ENCODE measurements around the gene CDC5L.
"Not testable (repeated sequence)": the region's sequence is repeated elsewhere in the genome, so short reads cannot be mapped to it uniquely, and the experiment has no call there.

Gene CDC5L

GRCh38 chr6:44342489-44342888, 45.0 kb upstream of the CDC5L start, which contains the start of gene SPATS1:
SPATS1 (plus strand) TSS chr6:44342650; CDS start chr6:44343096, 446 bp downstream.
- no peak for TF ChIP-seq ZFX (IDR thresholded peaks at IDR 0.05)
- no peak for TF ChIP-seq CTCF (conservative IDR thresholded peaks at IDR 0.05)
- no peak within 1 kb of the TSS for H3K27ac ChIP-seq

- not testable (repeated sequence) for H3K27ac ChIP-seq
Measured at GRCh38 chr6:44346818-44347217, 40.7 kb upstream of the CDC5L start.

GRCh38 chr6:44349904-44350649, 37.4 kb upstream of the CDC5L start:
- H3K27ac ChIP-seq = no peak overlapping the region
- TF ChIP-seq ZFX (IDR thresholded peaks at IDR 0.05) (no peak), CTCF (conservative IDR thresholded peaks at IDR 0.05) (no peak)

GRCh38 chr6:44350650-44350994, 36.9 kb upstream of the CDC5L start:
- not testable (repeated sequence) for H3K27ac ChIP-seq

- no peak for TF ChIP-seq CTCF (conservative IDR thresholded peaks at IDR 0.05)
- TF ChIP-seq ZFX (IDR thresholded peaks at IDR 0.05) = no peak
- H3K27ac ChIP-seq = no peak overlapping the region
Measured at GRCh38 chr6:44352259-44352658, 35.2 kb upstream of the CDC5L start.

GRCh38 chr6:44353336-44353735, 34.2 kb upstream of the CDC5L start:
- TF ChIP-seq ZFX (IDR thresholded peaks at IDR 0.05) (no peak), CTCF (conservative IDR thresholded peaks at IDR 0.05) (no peak)
- no peak overlapping the region for H3K27ac ChIP-seq

- TF ChIP-seq ZFX (IDR thresholded peaks at IDR 0.05) (no peak), CTCF (conservative IDR thresholded peaks at IDR 0.05) (no peak)
- H3K27ac ChIP-seq = no peak overlapping the region
Measured at GRCh38 chr6:44355640-44356039, 31.9 kb upstream of the CDC5L start.

GRCh38 chr6:44356487-44356886, 31.0 kb upstream of the CDC5L start:
- H3K27ac ChIP-seq = no peak overlapping the region
- TF ChIP-seq ZFX (IDR thresholded peaks at IDR 0.05) (no peak), CTCF (conservative IDR thresholded peaks at IDR 0.05) (no peak)

Data from C4-2B (cell line).